AG09319 (cell line): ENCODE data around the gene KRT2.

ENCODE experiments used
- DNase-seq: peaks from one replicate; pipeline ENCODE4 v3.0.0-alpha.2; 2010; ENCODE audit warnings: low read depth; ENCODE audit errors: extremely low read depth
- CTCF ChIP-seq: IDR thresholded peaks from 2 replicates; pipeline ENCODE4 v1.5.1; 2011; ENCODE audit warnings: low read depth, mild to moderate bottlenecking, inconsistent platforms, low read length, moderate library complexity

The KRT2 gene

DNA sequence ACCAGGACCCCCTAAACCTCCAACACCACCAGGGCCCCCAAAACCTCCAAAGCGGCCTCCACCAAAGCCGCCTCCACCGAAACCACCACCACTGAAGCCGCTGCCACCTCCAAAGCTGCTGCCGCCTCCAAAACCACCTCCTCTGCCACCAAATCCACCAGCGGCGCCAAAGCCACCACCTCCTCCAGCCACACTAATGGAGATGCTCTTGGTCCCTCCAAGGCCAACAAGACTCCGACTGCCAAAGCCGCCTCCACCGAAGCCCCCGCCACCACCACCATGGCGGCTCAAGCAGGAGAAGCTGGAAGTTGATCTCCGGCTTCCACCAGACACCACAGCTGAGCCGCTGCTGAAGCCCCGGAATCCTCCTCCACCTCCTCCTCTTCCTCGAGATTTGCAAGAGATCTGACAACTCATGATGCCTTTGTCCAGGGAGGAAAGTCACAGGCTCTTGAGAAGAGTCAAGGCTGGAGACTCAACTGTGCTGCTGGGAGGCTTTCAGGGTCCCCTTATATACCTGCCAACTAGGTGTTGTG is at the start of gene KRT2:
TSS of gene KRT2 (minus strand) at position 486 of the 536 bp plus-strand sequence. CDS start at position 417, 69 bp downstream.
- TF ChIP-seq CTCF = no peak
- DNase-seq = no peak

DNA sequence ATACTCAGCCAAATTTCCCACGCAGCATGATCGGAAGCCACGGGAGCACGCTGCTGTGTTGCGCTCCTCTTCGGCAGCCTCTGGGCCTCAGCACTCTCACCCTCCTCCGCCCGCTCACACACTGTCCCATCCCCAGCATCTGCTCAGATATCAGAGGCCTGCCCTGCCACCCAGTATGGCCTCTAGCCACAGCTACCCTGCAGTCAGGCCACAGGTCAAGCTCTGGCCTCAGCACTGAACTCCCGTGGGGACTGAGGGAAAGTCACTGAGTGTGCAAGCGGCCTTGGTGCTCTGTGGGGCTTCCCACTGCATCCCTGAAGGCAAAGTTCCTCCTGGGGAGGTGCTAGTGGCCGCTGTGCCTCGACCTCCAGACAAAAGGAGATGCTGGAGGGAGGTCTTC is 49.3 kb upstream of the KRT2 start:
- DNase-seq = no peak
- no peak for TF ChIP-seq CTCF

- no peak for TF ChIP-seq CTCF
- no peak for DNase-seq
Measured at GRCh38 chr12:52699960-52700359, 47.9 kb upstream of the KRT2 start.

DNA sequence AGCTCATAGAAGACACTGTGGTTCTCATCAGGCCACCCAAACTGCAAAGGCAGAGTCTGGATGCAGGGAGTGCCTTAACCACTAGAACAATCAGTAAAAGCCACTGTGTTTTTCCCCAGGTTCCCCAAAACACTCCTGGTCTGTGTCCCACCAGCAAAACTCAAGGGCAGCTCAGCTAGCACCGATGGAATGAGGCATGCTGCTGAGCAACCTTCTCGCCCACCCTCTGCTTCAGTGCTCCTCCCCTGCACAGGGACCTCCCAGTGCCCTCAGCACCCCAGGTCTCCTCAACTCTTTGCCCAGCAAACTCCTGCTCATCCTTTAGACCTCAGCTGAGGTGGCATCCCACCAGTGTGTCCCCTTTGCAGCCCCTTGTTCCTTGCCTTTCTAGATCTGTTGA is 47.4 kb upstream of the KRT2 start:
- DNase-seq = no peak

GRCh38 chr12:52698651-52699340 is 46.8 kb upstream of the KRT2 start:
- no peak for TF ChIP-seq CTCF
- DNase-seq = no peak

More for the DNA sequence above, 47.4 kb upstream of the KRT2 start:
- no peak for TF ChIP-seq CTCF

DNA sequence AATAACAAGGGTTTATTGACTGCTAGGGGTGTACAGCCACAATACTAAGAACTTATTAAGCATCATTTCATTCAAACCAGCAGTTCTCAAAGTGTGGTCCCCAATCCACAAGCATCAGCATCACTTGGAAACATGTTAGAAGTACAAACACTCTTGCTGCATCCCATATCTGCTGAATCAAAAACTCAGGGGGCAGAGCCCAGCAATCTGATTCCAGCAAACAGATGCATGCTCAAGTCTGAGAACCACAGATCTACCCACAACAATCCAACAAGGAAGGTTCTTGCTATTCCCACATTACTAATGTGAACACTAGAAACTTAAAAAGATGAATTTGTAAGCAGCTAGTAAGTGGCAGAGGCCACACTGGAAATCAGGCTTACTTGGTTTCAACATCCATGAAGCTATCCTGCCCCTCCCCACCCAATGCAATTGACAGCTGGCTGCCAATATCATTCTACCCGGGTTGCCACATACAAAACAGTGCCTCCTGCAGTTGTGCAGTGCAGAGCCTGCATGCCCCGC is 45.1 kb upstream of the KRT2 start:
- TF ChIP-seq CTCF = no peak
- DNase-seq = no peak

DNA sequence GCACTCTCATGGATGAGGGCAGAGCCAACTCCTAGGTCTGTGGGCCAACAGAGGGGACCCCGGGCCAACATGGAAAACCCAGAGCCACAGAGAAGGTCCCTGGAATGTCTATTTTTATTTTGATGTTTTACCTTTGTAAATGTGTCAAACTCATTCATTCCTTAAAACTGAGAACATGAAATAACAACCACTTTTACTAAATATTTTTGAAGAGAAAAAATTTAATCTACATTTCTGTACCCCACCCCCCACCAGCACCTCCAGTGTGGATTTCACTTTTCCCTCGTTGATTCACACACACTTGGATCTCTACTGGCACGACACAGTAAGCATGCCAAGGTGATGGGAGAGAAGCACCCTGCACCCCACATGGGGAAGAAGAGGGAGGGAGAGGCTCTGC is 44.6 kb upstream of the KRT2 start:
- no peak for DNase-seq
- TF ChIP-seq CTCF = no peak
